Upper lobe of left lung (tissue), 6 donors: Measurements from ENCODE around the gene OCIAD2. TPM values are rescaled to one million over a fixed set of nuclear protein-coding genes. Genes with fewer than 3 reads are reported as not detected.

ENCODE experiments used
- ATAC-seq, 2 donors: fragments of 200-7000 bp; cut with Tn5 transposase; one replicate each; pipeline ENCODE4 v1.9.1; 2022; ENCODE audit warnings: mild to moderate bottlenecking in 2 of 2, moderate library complexity in 2 of 2; ENCODE audit not compliant: low FRiP score in 2 of 2
- DNase-seq, 2 donors: peaks; one replicate each; pipeline ENCODE4 v3.0.0-alpha.2; 2019 to 2020
- H3K27ac ChIP-seq, 4 donors: fragments of 200-600 bp; sonication (generic); one replicate each; pipeline ENCODE4 v1.5.1; 2016 to 2019
- H3K27me3 ChIP-seq, 4 donors: fragments of 200-600 bp; sonication (generic); one replicate each; pipeline ENCODE4 v1.5.1; 2017 to 2019
- H3K36me3 ChIP-seq, 4 donors: fragments of 200-600 bp; sonication (generic); one replicate each; pipeline ENCODE4 v1.5.1; 2016 to 2019
- H3K4me1 ChIP-seq, 4 donors: fragments of 200-600 bp; sonication (generic); one replicate each; pipeline ENCODE4 v1.5.1; 2018 to 2019
- H3K4me3 ChIP-seq, 4 donors: fragments of 200-600 bp; sonication (generic); one replicate each; pipeline ENCODE4 v1.5.1; 2017 to 2019; ENCODE audit warnings: mild to moderate bottlenecking in 2 of 4, moderate library complexity in 1 of 4
- H3K9me3 ChIP-seq, 4 donors: fragments of 200-600 bp; sonication (generic); one replicate each; pipeline ENCODE4 v1.5.1; 2018 to 2019
- EP300 ChIP-seq, 4 donors: sonication (generic); formaldehyde crosslinking; IDR thresholded peaks; one replicate each; pipeline ENCODE4 v1.5.1; 2017; ENCODE audit warnings: antibody characterized with exemption in 4 of 4, control low read depth in 2 of 4
- POLR2A ChIP-seq, 4 donors: fragments of 450-650 bp; IDR thresholded peaks; one replicate each; pipeline ENCODE4 v1.5.1; 2016 to 2017; ENCODE audit warnings: antibody characterized with exemption in 4 of 4, mild to moderate bottlenecking in 2 of 4
- POLR2AphosphoS5 ChIP-seq, 2 donors: sonication (generic); formaldehyde crosslinking; IDR thresholded peaks; one replicate each; pipeline ENCODE4 v1.5.1; 2017; ENCODE audit warnings: antibody characterized with exemption in 2 of 2
- WGBS, 2 donors: methylation state at CpG; one replicate each; pipeline ENCODE4 v1.1.5; 2017 to 2018; 5-methylcytosine and 5-hydroxymethylcytosine counted together
- total RNA-seq, 6 donors: library from RNA; depleted of rRNA in 4 of 6; stranded (reverse); fragments of >200 nt in 4 of 6; gene quantifications; one replicate each; pipeline versions ENCODE4 v1.1.0 to v1.2.1, GENCODE V29; 2016 to 2021
- TF ChIP-seq, protein P1 (sequence below), 6 experiments: fragments of 450-650 bp in 4 of 6; fragments of 200-600 bp in 2 of 6; sonication (generic) in 2 of 6; IDR thresholded peaks; one replicate each; pipeline ENCODE4 v1.5.1; 2016 to 2019; ENCODE audit warnings: antibody characterized with exemption in 6 of 6
- donor health status: DM: no; HTN: no; CAD: no; lungs with moderate emphysema.
- donor health status: DM: no; HTN: yes; CAD: no; lungs with severe emphysema.

OCIAD2 gene
- 100 to 1,000 TPM in 1 of 6 donors, 10 to 100 TPM in 5; 27.7 to 172 (median 37.9) TPM for total RNA-seq

DNA sequence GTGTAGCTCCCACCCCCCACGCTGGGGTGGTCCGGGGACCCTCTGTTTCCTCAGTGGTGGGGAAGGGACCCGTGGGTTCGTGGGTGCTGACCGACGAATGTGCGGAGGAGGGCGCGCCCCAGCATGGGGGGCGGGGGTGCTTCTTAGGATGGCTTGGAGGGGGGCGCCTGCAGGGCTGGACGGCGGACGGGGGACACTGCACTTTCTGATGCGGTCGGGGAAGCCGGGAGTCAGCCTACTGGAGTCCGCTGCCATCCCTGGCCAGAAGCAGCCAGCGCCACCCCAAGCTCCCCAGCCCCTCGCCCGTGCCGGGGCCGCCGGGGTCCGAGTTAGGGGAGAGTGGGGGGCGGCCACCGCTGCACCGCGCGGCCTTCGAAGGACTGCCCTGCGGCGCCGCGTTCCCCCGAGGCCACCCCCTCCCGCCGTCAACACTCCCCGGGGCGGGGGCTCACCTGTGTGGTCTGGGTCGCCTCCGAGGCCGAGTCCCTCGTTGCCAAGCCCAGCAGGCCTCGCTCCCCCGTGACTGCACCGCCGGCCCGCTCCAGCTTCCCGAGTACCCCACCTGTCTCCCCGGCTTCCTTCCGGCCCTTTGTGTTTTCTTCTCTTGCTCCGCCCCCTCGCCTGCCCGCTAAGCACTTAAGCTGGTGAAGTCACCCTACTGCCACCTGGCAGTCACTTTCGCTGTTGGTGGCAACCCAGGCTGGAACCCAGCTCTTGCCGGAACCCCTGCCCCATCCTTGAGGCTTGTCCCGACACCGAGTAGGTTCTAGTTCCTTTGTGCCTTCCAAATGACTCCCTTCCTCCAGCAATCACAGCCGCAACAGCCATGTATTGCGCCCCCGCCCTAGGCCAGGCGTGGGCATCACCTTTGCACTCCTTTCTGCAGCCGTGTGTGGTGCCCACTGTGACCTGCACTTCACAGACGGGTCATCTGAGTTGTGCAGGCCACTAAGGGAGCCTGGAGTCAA lies at the start of gene OCIAD2:
TSS of gene OCIAD2 (minus strand) at position 569 of the 968 bp plus-strand sequence. CDS start 2,225 bp downstream, outside the sequence.
- H3K27me3 ChIP-seq = no peaks in the 10 kb centered on the region

DNA sequence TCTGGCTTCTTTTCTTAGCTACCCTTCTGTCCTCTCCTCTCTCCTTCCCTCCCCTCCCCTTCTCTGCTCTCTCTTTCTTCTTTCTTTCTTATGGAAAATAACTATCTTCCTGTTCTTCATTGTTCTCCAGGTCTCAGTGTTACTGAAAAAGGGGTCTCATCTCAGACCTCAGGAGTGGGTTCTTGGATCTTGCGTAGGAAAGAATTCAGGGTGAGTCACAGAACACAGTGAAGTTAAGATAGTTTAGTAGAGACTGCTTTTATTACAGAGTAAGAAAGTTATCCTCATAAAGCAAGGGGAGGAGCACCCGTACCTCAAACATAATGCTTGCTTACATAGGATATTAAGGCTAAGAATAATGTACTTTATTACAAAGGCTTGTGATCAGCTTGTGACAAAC lies 47.7 kb upstream of the OCIAD2 start:
- Histone ChIP-seq H3K27me3 (no peaks in the 10 kb centered on the region), H3K4me3 (no peak overlapping the region), H3K27ac (no peak overlapping the region), H3K4me1 (no peaks in the 10 kb centered on the region), H3K9me3 (no peaks in the 10 kb centered on the region), H3K36me3 (no peaks in the 10 kb centered on the region)
- ATAC-seq (no peak), DNase-seq (no peak)
- TF ChIP-seq POLR2AphosphoS5 (IDR thresholded peaks at IDR 0.05) = no peak
- TF ChIP-seq, protein P1, sequence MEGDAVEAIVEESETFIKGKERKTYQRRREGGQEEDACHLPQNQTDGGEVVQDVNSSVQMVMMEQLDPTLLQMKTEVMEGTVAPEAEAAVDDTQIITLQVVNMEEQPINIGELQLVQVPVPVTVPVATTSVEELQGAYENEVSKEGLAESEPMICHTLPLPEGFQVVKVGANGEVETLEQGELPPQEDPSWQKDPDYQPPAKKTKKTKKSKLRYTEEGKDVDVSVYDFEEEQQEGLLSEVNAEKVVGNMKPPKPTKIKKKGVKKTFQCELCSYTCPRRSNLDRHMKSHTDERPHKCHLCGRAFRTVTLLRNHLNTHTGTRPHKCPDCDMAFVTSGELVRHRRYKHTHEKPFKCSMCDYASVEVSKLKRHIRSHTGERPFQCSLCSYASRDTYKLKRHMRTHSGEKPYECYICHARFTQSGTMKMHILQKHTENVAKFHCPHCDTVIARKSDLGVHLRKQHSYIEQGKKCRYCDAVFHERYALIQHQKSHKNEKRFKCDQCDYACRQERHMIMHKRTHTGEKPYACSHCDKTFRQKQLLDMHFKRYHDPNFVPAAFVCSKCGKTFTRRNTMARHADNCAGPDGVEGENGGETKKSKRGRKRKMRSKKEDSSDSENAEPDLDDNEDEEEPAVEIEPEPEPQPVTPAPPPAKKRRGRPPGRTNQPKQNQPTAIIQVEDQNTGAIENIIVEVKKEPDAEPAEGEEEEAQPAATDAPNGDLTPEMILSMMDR (IDR thresholded peaks at IDR 0.05) = no peak
- 85 to 92% methylated on average over 2 of the region's 2 CpGs for WGBS, 2 donors

More for the DNA sequence above, at the start of gene OCIAD2:
- WGBS, 2 donors = 12 to 15% methylated on average over 31 to 38 of the region's 65 CpGs
- H3K27ac ChIP-seq = peak within 1 kb of the TSS; percentile 33 to 80 (median 54)
- H3K36me3 ChIP-seq = peaks cover 0 to 9% (median 0%) of the 10 kb centered on the region in 4 donors
- DNase-seq (peak; percentile 87 to 90), ATAC-seq (peak; percentile 73 to 84)
- no peaks in the 10 kb centered on the region for H3K9me3 ChIP-seq
- H3K4me3 ChIP-seq = peak within 1 kb of the TSS; percentile 66 to 76 (median 72)
- H3K4me1 ChIP-seq = peaks cover 6 to 17% (median 13%) of the 10 kb centered on the region in 4 donors
- TF ChIP-seq EP300 (IDR thresholded peaks at IDR 0.05) (no peak), POLR2A (IDR thresholded peaks at IDR 0.05) (peak in 2 of 4 donors; percentile 25 to 72), POLR2AphosphoS5 (IDR thresholded peaks at IDR 0.05) (peak; percentile 33 to 57)
- TF ChIP-seq, protein P1 (IDR thresholded peaks at IDR 0.05) = peak in 5 of 6 experiments; percentile 3 to 36 (median 30)

- Histone ChIP-seq H3K9me3 (no peaks in the 10 kb centered on the region), H3K27ac (no peak overlapping the region), H3K36me3 (no peaks in the 10 kb centered on the region), H3K4me1 (no peaks in the 10 kb centered on the region), H3K27me3 (no peaks in the 10 kb centered on the region), H3K4me3 (no peak overlapping the region)
- 86 to 89% methylated on average over 4 of the region's 4 CpGs for WGBS, 2 donors
- TF ChIP-seq, protein P1 (IDR thresholded peaks at IDR 0.05) = no peak
- TF ChIP-seq POLR2AphosphoS5 (IDR thresholded peaks at IDR 0.05) = no peak
- TF ChIP-seq EP300 (IDR thresholded peaks at IDR 0.05) = no peak
- no peak for TF ChIP-seq POLR2A (IDR thresholded peaks at IDR 0.05)
- DNase-seq (no peak), ATAC-seq (no peak)
These were observed 43.1 kb upstream of the OCIAD2 start for GRCh38 chr4:48949518-48950219.

DNA sequence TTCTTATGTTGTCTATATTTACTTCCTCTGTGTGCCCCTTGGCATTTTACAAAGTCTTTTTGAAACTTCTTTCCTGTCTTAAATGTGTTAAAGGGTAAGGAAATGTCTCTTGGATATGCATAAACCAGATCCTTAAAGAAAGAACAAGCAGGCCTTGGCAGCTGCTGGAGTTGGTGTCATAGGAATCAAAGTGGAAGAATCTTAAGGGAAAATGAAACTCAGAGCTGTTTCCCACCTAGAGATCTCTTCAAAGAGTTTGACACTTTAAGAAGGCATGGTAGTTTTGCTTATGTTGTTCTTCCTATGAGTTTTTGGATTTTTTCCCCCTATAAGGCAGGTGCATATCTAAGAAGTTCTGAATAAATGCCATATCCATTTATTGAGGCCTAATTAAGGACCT lies 42.5 kb upstream of the OCIAD2 start:
- H3K4me3 ChIP-seq = no peak overlapping the region
- TF ChIP-seq POLR2A (IDR thresholded peaks at IDR 0.05) (no peak), POLR2AphosphoS5 (IDR thresholded peaks at IDR 0.05) (no peak), EP300 (IDR thresholded peaks at IDR 0.05) (no peak)
- TF ChIP-seq, protein P1 (IDR thresholded peaks at IDR 0.05) = no peak
- no peak overlapping the region for H3K27ac ChIP-seq
- H3K9me3 ChIP-seq = no peaks in the 10 kb centered on the region
- H3K36me3 ChIP-seq = no peaks in the 10 kb centered on the region
- DNase-seq (no peak), ATAC-seq (no peak)
- no peaks in the 10 kb centered on the region for H3K27me3 ChIP-seq
- no peaks in the 10 kb centered on the region for H3K4me1 ChIP-seq
